Prostate gland (tissue), 2 donors: ENCODE data around the gene FIGN.

Experiments used
- CTCF ChIP-seq, 4 experiments: fragments of 200-600 bp in 2 of 4; fragments of 450-650 bp in 2 of 4; sonication (generic) in 2 of 4; IDR thresholded peaks; 1 replicate in 3 of 4; 2 replicates in 1 of 4; pipeline ENCODE4 v1.5.1; 2016 to 2019; ENCODE audit warnings: antibody characterized with exemption in 4 of 4, mild to moderate bottlenecking in 2 of 4, moderate library complexity in 2 of 4
- POLR2A ChIP-seq: fragments of 450-650 bp; IDR thresholded peaks from one replicate; pipeline ENCODE4 v1.6.1; 2016; ENCODE audit warnings: antibody characterized with exemption, mild to moderate bottlenecking
- POLR2AphosphoS5 ChIP-seq: sonication (generic); formaldehyde crosslinking; IDR thresholded peaks from one replicate; pipeline ENCODE4 v1.6.1; 2017; ENCODE audit warnings: antibody characterized with exemption

GRCh38 chr2:163717993-163718680 lies 17.7 kb downstream of the FIGN start:
- TF ChIP-seq POLR2A (no peak), CTCF (IDR thresholded peaks at IDR 0.05) (no peak), POLR2AphosphoS5 (no peak)
